GM12891 (cell line): ENCODE results near the gene DIDO1.

Experiments used
- POLR2A ChIP-seq: IDR thresholded peaks from 2 replicates; pipeline ENCODE4 v1.6.1; 2011; ENCODE audit warnings: low read depth, low read length, control low read depth
- POLR2AphosphoS5 ChIP-seq: IDR thresholded peaks from 2 replicates; pipeline ENCODE4 v1.6.1; 2011; ENCODE audit warnings: low read depth, low read length, control low read depth
- SPI1 ChIP-seq: IDR thresholded peaks from 2 replicates; pipeline ENCODE4 v1.6.1; 2011; ENCODE audit warnings: low read depth, low read length, control low read depth

GRCh38 chr20:62953839-62954703 is 27.8 kb upstream of the DIDO1 start:
- TF ChIP-seq SPI1 (peak; percentile 94), POLR2A (no peak), POLR2AphosphoS5 (no peak; the same call in 1 of the 2 replicates)
